Peyer's patch (tissue), 4 donors: ENCODE measurements around the gene LDAF1.

ENCODE experiments used
- CTCF ChIP-seq, 6 experiments: fragments of 450-650 bp in 4 of 6; fragments of 200-600 bp in 2 of 6; sonication (generic) in 1 of 6; IDR thresholded peaks; one replicate each; pipeline ENCODE4 v1.5.1; 2017 to 2019; ENCODE audit warnings: antibody characterized with exemption in 6 of 6, mild to moderate bottlenecking in 3 of 6, moderate library complexity in 1 of 6
- POLR2A ChIP-seq, 2 donors: fragments of 450-650 bp; IDR thresholded peaks; one replicate each; pipeline ENCODE4 v1.5.1; 2017; ENCODE audit warnings: antibody characterized with exemption in 2 of 2, mild to moderate bottlenecking in 2 of 2, moderate library complexity in 2 of 2

GRCh38 chr16:21222495-21223337 is 64.2 kb downstream of the LDAF1 start:
- TF ChIP-seq CTCF (IDR thresholded peaks at IDR 0.05) (no peak), POLR2A (IDR thresholded peaks at IDR 0.05) (no peak)
